NCI-H1105 treated with DMSO at 0.1 percent for 48 hours (cell line): ENCODE data around the gene AHSP.
"Not testable (repeated sequence)": the region's sequence is repeated elsewhere in the genome, so short reads cannot be mapped to it uniquely, and the experiment has no call there.

ENCODE experiments used
- DNase-seq: peaks from one replicate; lab custom pipeline; 2025; lab: John Stamatoyannopoulos, UW

Gene AHSP

GRCh38 chr16:31501226-31501965 lies 26.3 kb upstream of the AHSP start:
- no peak for DNase-seq

GRCh38 chr16:31501966-31502348 lies 25.7 kb upstream of the AHSP start:
- no peak for DNase-seq

- no peak for DNase-seq
These were observed 24.7 kb upstream of the AHSP start for GRCh38 chr16:31502981-31503380.

GRCh38 chr16:31503555-31503954 lies 24.1 kb upstream of the AHSP start:
- DNase-seq = not testable (repeated sequence)

- no peak for DNase-seq
These were observed 23.5 kb upstream of the AHSP start for GRCh38 chr16:31504159-31504558.

- DNase-seq = no peak
These were observed 22.2 kb upstream of the AHSP start for GRCh38 chr16:31505483-31505882.

- no peak for DNase-seq
These were observed 20.1 kb upstream of the AHSP start for GRCh38 chr16:31507617-31507928.

GRCh38 chr16:31507929-31508705 lies 19.6 kb upstream of the AHSP start, which contains the start of gene RUSF1:
TSS of gene RUSF1 (minus strand) at chr16:31508391. CDS start at chr16:31508373, 18 bp downstream.
- peak; percentile 79 for DNase-seq

GRCh38 chr16:31508706-31509195 lies 18.9 kb upstream of the AHSP start:
- DNase-seq = no peak

GRCh38 chr16:31513126-31513525 lies 14.6 kb upstream of the AHSP start:
- DNase-seq = no peak

GRCh38 chr16:31513884-31514283 lies 13.8 kb upstream of the AHSP start:
- no peak for DNase-seq

- DNase-seq = no peak
These were observed 9.8 kb upstream of the AHSP start for GRCh38 chr16:31517800-31518402.

- DNase-seq = no peak
These were observed 7.8 kb upstream of the AHSP start for GRCh38 chr16:31519759-31520431.

- no peak for DNase-seq
These were observed 6.3 kb upstream of the AHSP start for GRCh38 chr16:31521368-31521767.

- DNase-seq = no peak
These were observed 5.6 kb upstream of the AHSP start for GRCh38 chr16:31522071-31522470.

GRCh38 chr16:31523768-31524167 lies 3.9 kb upstream of the AHSP start:
- DNase-seq = not testable (repeated sequence)

GRCh38 chr16:31525113-31525512 lies 2.6 kb upstream of the AHSP start:
- DNase-seq = no peak

GRCh38 chr16:31528523-31529107 lies 915 bp downstream of the AHSP start:
- DNase-seq = no peak

- peak; percentile 6 for DNase-seq
These were observed 1.6 kb downstream of the AHSP start for GRCh38 chr16:31529108-31529936.

GRCh38 chr16:31529937-31530312 lies 2.2 kb downstream of the AHSP start:
- no peak for DNase-seq

GRCh38 chr16:31530405-31530804 lies 2.7 kb downstream of the AHSP start:
- DNase-seq = no peak
